ENCODE measurements around the gene TRPM5.
A peak's percentile ranks its signal among the peaks of the same experiment; 100 is the strongest.

The TRPM5 gene

DNA sequence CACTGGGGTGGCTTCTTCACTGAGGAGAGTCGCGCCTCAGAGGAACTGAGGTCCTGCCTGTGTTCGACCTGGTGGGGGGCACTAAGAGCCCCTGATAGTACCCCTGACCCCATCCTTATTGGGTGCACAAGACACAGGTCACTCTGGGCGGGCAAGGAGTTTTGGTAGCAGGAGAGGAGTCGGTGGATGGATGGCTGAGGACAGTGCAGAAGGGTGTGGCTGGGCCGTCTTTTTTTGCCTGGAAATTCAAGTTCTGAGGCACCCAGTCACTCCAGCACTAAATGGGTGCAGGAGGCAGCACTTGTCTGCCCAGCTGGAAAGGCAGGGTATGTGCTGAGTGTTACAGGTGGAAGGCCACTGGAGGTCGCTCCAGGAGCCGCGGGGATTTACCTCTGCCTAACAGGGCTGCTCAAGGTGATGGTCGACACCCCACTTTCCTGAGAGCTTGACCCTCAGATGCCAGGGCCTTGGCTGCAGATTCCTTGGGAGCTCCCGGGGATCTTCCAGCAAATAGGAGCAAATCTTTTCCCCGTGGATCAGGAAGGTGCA lies 42.8 kb downstream of the TRPM5 start:
- DNase-seq = no peak

GRCh38 chr11:2400762-2401435 lies 43.4 kb downstream of the TRPM5 start:
- DNase-seq = no peak

DNA sequence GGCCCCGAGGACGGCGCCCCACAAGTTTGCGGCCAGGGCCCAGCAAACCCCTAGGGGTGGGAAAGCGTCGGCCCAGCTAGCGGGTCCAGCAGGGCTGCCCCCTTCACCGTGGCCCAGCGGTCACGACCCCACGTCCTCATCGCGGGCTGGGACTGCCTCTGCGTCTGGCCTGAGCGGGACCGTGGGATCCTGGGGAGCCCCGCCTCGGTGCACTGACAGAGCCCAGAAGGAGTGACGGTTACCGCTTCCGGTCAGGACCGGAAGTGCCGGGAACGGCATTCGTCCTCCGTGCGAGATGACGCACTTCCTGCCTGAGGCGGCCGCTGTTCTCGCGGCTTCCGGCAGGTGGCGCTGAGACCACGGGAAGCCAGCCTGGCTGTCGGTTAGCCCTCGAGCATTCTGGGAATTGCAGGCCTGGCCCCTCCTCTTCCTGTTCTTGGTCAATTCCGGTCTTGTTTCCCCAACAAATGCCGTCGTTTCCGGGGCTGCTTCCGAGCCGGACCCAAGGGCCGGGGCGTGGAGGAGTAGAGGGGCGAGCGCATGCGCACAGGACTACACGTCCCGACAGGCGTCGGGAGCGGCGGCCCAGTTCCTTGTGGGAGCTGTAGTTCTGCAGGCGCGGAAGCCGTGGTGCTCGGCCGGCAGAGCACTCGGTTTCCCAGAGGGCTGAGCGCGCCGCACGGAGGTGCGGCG lies 44.1 kb downstream of the TRPM5 start, which contains the start of gene TSSC4:
Gene TSSC4, plus strand, starts transcription at position 682 of the 693 bp plus-strand sequence. CDS start 1,884 bp downstream, outside the sequence.
- peak; percentile 100 for DNase-seq

- DNase-seq = peak in 1 of 2 donors; percentile 18
Measured at GRCh38 chr11:2399488-2400068, 44.7 kb downstream of the TRPM5 start.

GRCh38 chr11:2398664-2399355 lies 45.5 kb downstream of the TRPM5 start:
- DNase-seq = no peak

DNA sequence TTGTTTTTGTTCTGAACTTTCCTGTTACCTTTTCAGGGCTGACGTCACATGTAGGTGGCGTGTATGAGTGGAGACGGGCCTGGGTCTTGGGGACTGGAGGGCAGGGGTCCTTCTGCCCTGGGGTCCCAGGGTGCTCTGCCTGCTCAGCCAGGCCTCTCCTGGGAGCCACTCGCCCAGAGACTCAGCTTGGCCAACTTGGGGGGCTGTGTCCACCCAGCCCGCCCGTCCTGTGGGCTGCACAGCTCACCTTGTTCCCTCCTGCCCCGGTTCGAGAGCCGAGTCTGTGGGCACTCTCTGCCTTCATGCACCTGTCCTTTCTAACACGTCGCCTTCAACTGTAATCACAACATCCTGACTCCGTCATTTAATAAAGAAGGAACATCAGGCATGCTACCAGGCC lies 47.3 kb downstream of the TRPM5 start:
- DNase-seq = no peak

DNA sequence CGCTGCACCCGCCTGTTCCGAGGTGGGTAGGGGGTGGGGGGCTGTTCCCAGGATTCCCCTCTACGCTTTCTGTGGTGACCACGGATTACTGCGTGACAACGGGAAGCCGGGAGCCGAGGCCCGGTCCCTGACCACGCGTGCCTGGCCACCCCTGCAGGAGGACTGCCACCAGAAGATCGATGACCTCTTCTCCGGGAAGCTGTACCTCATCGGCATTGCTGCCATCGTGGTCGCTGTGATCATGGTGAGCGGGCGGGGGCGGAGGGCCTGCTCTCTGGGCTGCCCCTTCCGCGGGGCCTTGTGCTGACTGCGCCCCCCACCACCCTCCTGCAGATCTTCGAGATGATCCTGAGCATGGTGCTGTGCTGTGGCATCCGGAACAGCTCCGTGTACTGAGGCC lies 47.8 kb downstream of the TRPM5 start:
- no peak for DNase-seq

DNA sequence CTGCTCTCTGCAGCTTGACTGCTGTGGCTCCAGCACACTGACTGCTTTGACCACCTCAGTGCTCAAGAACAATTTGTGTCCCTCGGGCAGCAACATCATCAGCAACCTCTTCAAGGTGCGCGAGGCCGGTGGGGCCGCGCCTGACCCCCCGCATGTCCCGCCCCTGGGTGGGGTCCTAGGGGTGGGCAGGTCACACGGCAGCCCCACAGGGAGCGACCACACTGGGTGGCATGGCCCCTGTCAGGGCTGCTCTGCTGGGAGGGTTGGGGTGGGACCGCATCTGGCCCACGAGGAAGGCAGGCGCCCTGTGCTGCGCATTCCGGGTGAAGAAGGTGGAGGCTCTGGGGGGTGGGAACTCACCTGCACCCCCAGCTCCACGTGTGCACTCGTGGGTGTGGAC lies 48.5 kb downstream of the TRPM5 start:
- no peak for DNase-seq

GRCh38 chr11:2395211-2395730 lies 49.0 kb downstream of the TRPM5 start:
- DNase-seq = no peak

- no peak for DNase-seq
Measured at GRCh38 chr11:2394818-2395105, 49.6 kb downstream of the TRPM5 start.
